22Rv1 (cell line): ENCODE data around the gene FAF1.
A peak's percentile ranks its signal among the peaks of the same experiment; 100 is the strongest.
"Not testable (repeated sequence)": the region's sequence is repeated elsewhere in the genome, so short reads cannot be mapped to it uniquely, and the experiment has no call there.

Experiments
- H3K27ac ChIP-seq: fragments of 450-650 bp; 2 replicates; pipeline ENCODE4 v1.5.1; 2017
- ZFX ChIP-seq: fragments of 450-650 bp; IDR thresholded peaks from 2 replicates; pipeline ENCODE4 v1.6.1; 2017; ENCODE audit warnings: antibody characterized with exemption, borderline replicate concordance
- TF ChIP-seq, protein P1 (sequence below): fragments of 450-650 bp; IDR thresholded peaks from 2 replicates; pipeline ENCODE4 v1.5.1; 2017; ENCODE audit warnings: mild to moderate bottlenecking

FAF1 gene

DNA sequence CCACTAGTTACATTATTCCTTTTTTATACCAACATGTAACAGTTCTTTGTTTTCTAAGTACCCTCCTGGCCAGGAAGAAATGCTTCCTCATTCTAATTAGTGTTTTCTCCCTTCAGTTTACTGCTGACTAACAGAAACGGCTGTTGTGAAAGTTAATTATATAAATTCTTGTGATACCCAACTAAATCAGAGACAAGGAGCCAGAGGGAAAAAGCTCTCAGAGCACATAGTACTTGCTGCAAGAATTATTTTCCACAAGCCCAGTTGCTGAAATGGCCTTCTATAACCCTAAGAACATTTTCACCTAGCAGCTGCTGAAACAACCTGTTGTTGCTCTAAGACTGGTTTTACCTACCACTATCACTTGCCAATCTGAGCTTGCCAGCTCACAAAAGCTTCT lies 82.4 kb downstream of the FAF1 start:
- TF ChIP-seq ZFX = no peak
- TF ChIP-seq, protein P1, sequence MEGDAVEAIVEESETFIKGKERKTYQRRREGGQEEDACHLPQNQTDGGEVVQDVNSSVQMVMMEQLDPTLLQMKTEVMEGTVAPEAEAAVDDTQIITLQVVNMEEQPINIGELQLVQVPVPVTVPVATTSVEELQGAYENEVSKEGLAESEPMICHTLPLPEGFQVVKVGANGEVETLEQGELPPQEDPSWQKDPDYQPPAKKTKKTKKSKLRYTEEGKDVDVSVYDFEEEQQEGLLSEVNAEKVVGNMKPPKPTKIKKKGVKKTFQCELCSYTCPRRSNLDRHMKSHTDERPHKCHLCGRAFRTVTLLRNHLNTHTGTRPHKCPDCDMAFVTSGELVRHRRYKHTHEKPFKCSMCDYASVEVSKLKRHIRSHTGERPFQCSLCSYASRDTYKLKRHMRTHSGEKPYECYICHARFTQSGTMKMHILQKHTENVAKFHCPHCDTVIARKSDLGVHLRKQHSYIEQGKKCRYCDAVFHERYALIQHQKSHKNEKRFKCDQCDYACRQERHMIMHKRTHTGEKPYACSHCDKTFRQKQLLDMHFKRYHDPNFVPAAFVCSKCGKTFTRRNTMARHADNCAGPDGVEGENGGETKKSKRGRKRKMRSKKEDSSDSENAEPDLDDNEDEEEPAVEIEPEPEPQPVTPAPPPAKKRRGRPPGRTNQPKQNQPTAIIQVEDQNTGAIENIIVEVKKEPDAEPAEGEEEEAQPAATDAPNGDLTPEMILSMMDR = no peak
- H3K27ac ChIP-seq = no peak overlapping the region

DNA sequence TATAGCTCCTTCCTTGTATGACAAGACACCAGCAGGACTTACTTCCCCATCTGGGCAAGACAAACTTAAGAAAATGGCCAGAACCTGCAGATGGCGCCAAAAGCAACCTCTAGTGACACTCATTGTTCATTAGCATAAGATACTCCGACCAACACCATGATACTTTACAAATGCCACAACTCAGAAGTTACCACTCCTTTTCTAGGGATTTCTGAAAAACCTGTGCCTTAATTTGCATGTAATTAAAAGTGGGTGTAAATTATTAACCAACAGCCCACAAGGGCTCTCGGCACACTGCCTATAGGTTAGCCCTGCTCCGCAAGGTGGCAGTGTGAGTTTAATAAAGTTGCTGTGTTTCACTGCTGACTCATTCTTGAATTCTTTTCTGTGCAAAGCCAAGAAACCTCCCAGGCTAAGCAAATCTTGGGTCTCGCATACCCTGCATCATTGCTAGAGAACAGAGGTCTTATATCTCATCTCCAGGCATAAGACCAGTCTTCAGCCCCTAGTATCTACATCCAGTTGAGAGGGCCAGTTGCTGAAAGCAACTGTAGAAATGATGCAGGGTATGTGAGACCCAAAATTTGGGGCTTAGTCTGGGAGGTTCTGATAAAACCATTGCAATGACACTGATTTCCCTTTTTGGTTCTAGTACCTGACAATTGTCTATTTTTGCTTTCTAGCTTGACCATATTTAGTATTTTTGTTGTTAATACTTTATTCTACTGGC lies 86.4 kb downstream of the FAF1 start:
- TF ChIP-seq, protein P1 = peak; percentile 97
- TF ChIP-seq ZFX = no peak
- peak overlapping the region; percentile 57 for H3K27ac ChIP-seq

DNA sequence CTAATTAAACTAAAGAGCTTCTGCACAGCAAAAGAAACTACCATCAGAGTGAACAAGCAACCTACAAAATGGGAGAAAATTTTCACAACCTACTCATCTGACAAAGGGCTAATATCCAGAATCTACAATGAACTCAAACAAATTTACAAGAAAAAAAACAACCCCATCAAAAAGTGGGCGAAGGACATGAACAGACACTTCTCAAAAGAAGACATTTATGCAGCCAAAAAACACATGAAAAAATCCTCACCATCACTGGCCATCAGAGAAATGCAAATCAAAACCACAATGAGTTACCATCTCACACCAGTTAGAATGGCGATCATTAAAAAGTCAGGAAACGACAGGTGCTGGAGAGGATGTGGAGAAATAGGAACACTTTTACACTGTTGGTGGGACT lies 95.2 kb downstream of the FAF1 start:
- H3K27ac ChIP-seq = not testable (repeated sequence)

DNA sequence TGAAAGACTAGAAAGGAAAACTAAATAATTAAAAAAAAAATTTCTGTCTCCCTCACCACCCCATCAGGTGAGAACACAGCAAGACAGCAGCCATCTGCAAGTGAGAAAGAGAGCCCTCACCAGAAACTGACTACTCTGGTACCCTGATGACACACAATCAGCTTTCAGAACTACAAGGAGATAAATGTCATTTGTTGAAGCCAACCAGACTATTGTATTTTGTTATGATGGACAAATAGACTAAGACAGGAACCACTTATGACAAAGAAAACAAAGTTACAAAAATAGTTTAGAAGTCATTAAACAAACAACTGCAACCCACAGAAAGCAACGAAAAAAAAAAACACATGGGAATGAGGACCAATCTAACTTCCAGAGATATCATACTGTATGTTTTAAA lies 98.3 kb downstream of the FAF1 start:
- TF ChIP-seq ZFX = no peak
- TF ChIP-seq, protein P1 = no peak
- H3K27ac ChIP-seq = no peak overlapping the region

DNA sequence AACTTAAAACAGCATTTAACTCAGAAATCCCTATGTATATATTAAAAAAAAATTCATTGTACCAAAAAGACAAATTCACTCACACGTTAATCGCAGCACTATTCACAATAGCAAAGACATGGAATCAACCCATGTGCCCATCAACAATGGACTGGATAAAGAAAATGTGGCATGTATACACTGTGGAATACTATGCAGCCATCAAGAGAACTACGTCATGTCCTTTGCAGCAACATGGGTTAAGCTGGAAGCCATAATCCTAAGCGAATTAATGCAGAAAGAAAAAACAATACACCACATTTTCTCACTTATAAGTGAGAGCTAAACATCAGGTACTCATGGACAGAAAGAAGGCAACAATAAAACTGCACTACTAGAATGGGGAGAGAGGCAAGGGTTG lies 99.4 kb downstream of the FAF1 start:
- no peak overlapping the region for H3K27ac ChIP-seq
- TF ChIP-seq ZFX = no peak
- TF ChIP-seq, protein P1 = no peak

DNA sequence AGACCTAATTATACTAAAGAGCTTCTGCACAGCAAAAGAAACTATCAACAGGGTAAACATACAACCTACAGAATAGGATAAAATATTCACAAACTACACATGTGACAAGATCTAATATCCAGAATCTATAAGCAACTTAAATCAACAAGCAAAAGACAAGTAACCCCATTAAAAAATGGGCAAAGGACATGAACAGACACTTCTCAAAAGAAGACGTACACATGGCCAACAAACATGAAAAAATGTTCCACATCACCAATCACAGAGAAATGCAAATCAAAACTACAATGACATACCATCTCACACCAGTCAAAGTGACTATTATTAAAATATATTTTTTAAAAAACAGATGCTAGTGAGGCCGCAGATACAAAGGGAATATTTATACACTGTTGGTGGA lies 99.8 kb downstream of the FAF1 start:
- no peak for TF ChIP-seq ZFX
- TF ChIP-seq, protein P1 = no peak
- H3K27ac ChIP-seq = no peak overlapping the region

DNA sequence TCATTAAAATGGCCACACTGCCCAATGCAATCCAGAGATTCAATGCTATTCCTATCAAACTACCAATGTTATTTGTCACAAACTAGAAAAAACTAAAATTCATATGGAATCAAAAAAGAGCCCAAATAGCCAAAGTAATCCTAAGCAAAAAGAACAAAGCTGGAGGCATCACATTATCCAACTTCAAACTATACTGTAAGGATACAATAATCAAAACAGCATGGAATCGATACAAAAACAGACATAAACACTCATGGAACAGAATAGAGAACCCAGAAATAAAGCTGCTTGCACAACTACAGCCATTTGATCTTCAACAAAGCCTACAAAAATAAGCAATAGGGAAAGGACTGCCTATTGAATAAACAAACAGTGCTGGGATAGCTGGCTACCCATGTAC lies 100.4 kb downstream of the FAF1 start:
- no peak for TF ChIP-seq ZFX
- TF ChIP-seq, protein P1 = no peak
- no peak overlapping the region for H3K27ac ChIP-seq

DNA sequence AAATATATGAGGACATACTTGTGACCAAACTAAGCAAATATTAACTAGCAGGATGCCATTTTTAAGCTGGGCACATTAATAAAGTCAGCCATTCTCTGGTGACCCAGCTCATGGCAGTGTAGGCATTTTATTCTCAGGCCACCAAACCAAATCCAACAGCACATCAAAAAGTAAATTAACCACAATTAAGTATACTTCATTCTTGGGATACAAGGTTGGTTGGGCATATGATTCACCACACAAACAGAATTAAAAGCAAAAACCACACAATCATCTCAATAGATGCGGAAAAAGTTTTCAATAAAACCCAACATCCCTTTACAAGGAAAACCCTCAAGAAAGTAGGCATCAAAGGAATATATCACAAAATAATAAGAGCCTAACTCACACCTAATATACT lies 101.3 kb downstream of the FAF1 start:
- H3K27ac ChIP-seq = no peak overlapping the region
- no peak for TF ChIP-seq ZFX
- TF ChIP-seq, protein P1 = no peak
